ENCODE measurements around the gene SAMD4A.

- TF ChIP-seq CTCF (IDR thresholded peaks at IDR 0.05), result no peak
- TF ChIP-seq POLR2A (IDR thresholded peaks at IDR 0.05), result no peak
These were observed 34.6 kb upstream of the SAMD4A start for GRCh38 chr14:54532111-54533012.

Data from lower leg skin (tissue), 3 donors.